ENCODE results near the gene SLIT1.

SLIT1 gene

GRCh38 chr10:97047083-97047736, 138.5 kb downstream of the SLIT1 start:
- Histone ChIP-seq H3K4me3 (ENCODE audit: low read depth in 1 of 5, low read length in 5 of 5) (no peak overlapping the region), H3K36me3 (ENCODE audit: control insufficient read depth in 5 of 5, insufficient read depth in 5 of 5, low read length in 5 of 5) (no peaks in the 10 kb centered on the region), H3K27ac (ENCODE audit: low read depth, low read length) (no peak overlapping the region), H3K4me1 (ENCODE audit: control insufficient read depth in 5 of 5, insufficient read depth in 5 of 5, low read length in 5 of 5) (no peaks in the 10 kb centered on the region), H3K9me3 (ENCODE audit: control insufficient read depth in 5 of 5, low read length in 5 of 5) (peaks cover 0 to 4% (median 0%) of the 10 kb centered on the region in 5 donors), H3K27me3 (ENCODE audit: control insufficient read depth in 5 of 5, insufficient read depth in 4 of 5, low read length in 5 of 5) (peaks cover 0 to 2% (median 0%) of the 10 kb centered on the region in 5 donors), H3K9ac (ENCODE audit: low read length in 5 of 5) (no peak overlapping the region)

GRCh38 chr10:97046456-97047082, 139.2 kb downstream of the SLIT1 start:
- Histone ChIP-seq H3K27ac (ENCODE audit: low read depth, low read length) (no peak overlapping the region), H3K36me3 (ENCODE audit: control insufficient read depth in 5 of 5, insufficient read depth in 5 of 5, low read length in 5 of 5) (no peaks in the 10 kb centered on the region), H3K4me3 (ENCODE audit: low read depth in 1 of 5, low read length in 5 of 5) (no peak overlapping the region), H3K9ac (ENCODE audit: low read length in 5 of 5) (no peak overlapping the region), H3K4me1 (ENCODE audit: control insufficient read depth in 5 of 5, insufficient read depth in 5 of 5, low read length in 5 of 5) (no peaks in the 10 kb centered on the region), H3K9me3 (ENCODE audit: control insufficient read depth in 5 of 5, low read length in 5 of 5) (peaks cover 0 to 4% (median 0%) of the 10 kb centered on the region in 5 donors), H3K27me3 (ENCODE audit: control insufficient read depth in 5 of 5, insufficient read depth in 4 of 5, low read length in 5 of 5) (peaks cover 0 to 2% (median 0%) of the 10 kb centered on the region in 5 donors)

GRCh38 chr10:97043563-97043855, 142.2 kb downstream of the SLIT1 start:
- Histone ChIP-seq H3K9me3 (ENCODE audit: control insufficient read depth in 5 of 5, low read length in 5 of 5) (peaks cover 0 to 4% (median 0%) of the 10 kb centered on the region in 5 donors), H3K27me3 (ENCODE audit: control insufficient read depth in 5 of 5, insufficient read depth in 4 of 5, low read length in 5 of 5) (peaks cover 0 to 2% (median 0%) of the 10 kb centered on the region in 5 donors), H3K27ac (ENCODE audit: low read depth, low read length) (no peak overlapping the region), H3K36me3 (ENCODE audit: control insufficient read depth in 5 of 5, insufficient read depth in 5 of 5, low read length in 5 of 5) (no peaks in the 10 kb centered on the region), H3K4me3 (ENCODE audit: low read depth in 1 of 5, low read length in 5 of 5) (no peak overlapping the region), H3K9ac (ENCODE audit: low read length in 5 of 5) (no peak overlapping the region), H3K4me1 (ENCODE audit: control insufficient read depth in 5 of 5, insufficient read depth in 5 of 5, low read length in 5 of 5) (no peaks in the 10 kb centered on the region)

- Histone ChIP-seq H3K27me3 (ENCODE audit: control insufficient read depth in 5 of 5, insufficient read depth in 4 of 5, low read length in 5 of 5) (peaks cover 0 to 2% (median 0%) of the 10 kb centered on the region in 5 donors), H3K36me3 (ENCODE audit: control insufficient read depth in 5 of 5, insufficient read depth in 5 of 5, low read length in 5 of 5) (no peaks in the 10 kb centered on the region), H3K9ac (ENCODE audit: low read length in 5 of 5) (no peak overlapping the region), H3K9me3 (ENCODE audit: control insufficient read depth in 5 of 5, low read length in 5 of 5) (peaks cover 0 to 4% (median 0%) of the 10 kb centered on the region in 5 donors), H3K27ac (ENCODE audit: low read depth, low read length) (no peak overlapping the region), H3K4me3 (ENCODE audit: low read depth in 1 of 5, low read length in 5 of 5) (no peak overlapping the region), H3K4me1 (ENCODE audit: control insufficient read depth in 5 of 5, insufficient read depth in 5 of 5, low read length in 5 of 5) (peaks cover 0 to 4% (median 3%) of the 10 kb centered on the region in 5 donors)
Measured at GRCh38 chr10:97042716-97043562, 142.8 kb downstream of the SLIT1 start.

GRCh38 chr10:97042081-97042480, 143.7 kb downstream of the SLIT1 start:
- no peak overlapping the region for H3K4me3 ChIP-seq (ENCODE audit: low read depth in 1 of 5, low read length in 5 of 5)
- H3K9me3 ChIP-seq (ENCODE audit: control insufficient read depth in 5 of 5, low read length in 5 of 5), result peaks cover 0 to 4% (median 0%) of the 10 kb centered on the region in 5 donors
- H3K36me3 ChIP-seq (ENCODE audit: control insufficient read depth in 5 of 5, insufficient read depth in 5 of 5, low read length in 5 of 5), result no peaks in the 10 kb centered on the region
- no peak overlapping the region for H3K27ac ChIP-seq (ENCODE audit: low read depth, low read length)
- no peak overlapping the region for H3K9ac ChIP-seq (ENCODE audit: low read length in 5 of 5)
- H3K27me3 ChIP-seq (ENCODE audit: control insufficient read depth in 5 of 5, insufficient read depth in 4 of 5, low read length in 5 of 5), result peaks cover 0 to 2% (median 0%) of the 10 kb centered on the region in 5 donors
- peaks cover 4 to 12% (median 12%) of the 10 kb centered on the region in 5 donors for H3K4me1 ChIP-seq (ENCODE audit: control insufficient read depth in 5 of 5, insufficient read depth in 5 of 5, low read length in 5 of 5)

- no peak overlapping the region for H3K4me3 ChIP-seq (ENCODE audit: low read depth in 1 of 5, low read length in 5 of 5)
- no peaks in the 10 kb centered on the region for H3K36me3 ChIP-seq (ENCODE audit: control insufficient read depth in 5 of 5, insufficient read depth in 5 of 5, low read length in 5 of 5)
- no peak overlapping the region for H3K27ac ChIP-seq (ENCODE audit: low read depth, low read length)
- H3K9me3 ChIP-seq (ENCODE audit: control insufficient read depth in 5 of 5, low read length in 5 of 5), result peaks cover 0 to 4% (median 0%) of the 10 kb centered on the region in 5 donors
- no peaks in the 10 kb centered on the region for H3K27me3 ChIP-seq (ENCODE audit: control insufficient read depth in 5 of 5, insufficient read depth in 4 of 5, low read length in 5 of 5)
- H3K4me1 ChIP-seq (ENCODE audit: control insufficient read depth in 5 of 5, insufficient read depth in 5 of 5, low read length in 5 of 5), result peaks cover 4 to 12% (median 12%) of the 10 kb centered on the region in 5 donors
- H3K9ac ChIP-seq (ENCODE audit: low read length in 5 of 5), result no peak overlapping the region
Measured at GRCh38 chr10:97040706-97041105, 145.1 kb downstream of the SLIT1 start.

GRCh38 chr10:97040248-97040584, 145.5 kb downstream of the SLIT1 start:
- H3K4me1 ChIP-seq (ENCODE audit: control insufficient read depth in 5 of 5, insufficient read depth in 5 of 5, low read length in 5 of 5), result peaks cover 4 to 12% (median 12%) of the 10 kb centered on the region in 5 donors
- no peak overlapping the region for H3K27ac ChIP-seq (ENCODE audit: low read depth, low read length)

GRCh38 chr10:97039538-97040247, 146.1 kb downstream of the SLIT1 start:
- Histone ChIP-seq H3K27me3 (ENCODE audit: control insufficient read depth in 5 of 5, insufficient read depth in 4 of 5, low read length in 5 of 5) (peaks cover 0 to 3% (median 0%) of the 10 kb centered on the region in 5 donors), H3K9me3 (ENCODE audit: control insufficient read depth in 5 of 5, low read length in 5 of 5) (peaks cover 0 to under 1% (median 0%) of the 10 kb centered on the region in 5 donors), H3K9ac (ENCODE audit: low read length in 5 of 5) (no peak overlapping the region), H3K4me3 (ENCODE audit: low read depth in 1 of 5, low read length in 5 of 5) (no peak overlapping the region), H3K4me1 (ENCODE audit: control insufficient read depth in 5 of 5, insufficient read depth in 5 of 5, low read length in 5 of 5) (peaks cover 4 to 12% (median 12%) of the 10 kb centered on the region in 5 donors), H3K36me3 (ENCODE audit: control insufficient read depth in 5 of 5, insufficient read depth in 5 of 5, low read length in 5 of 5) (no peaks in the 10 kb centered on the region), H3K27ac (ENCODE audit: low read depth, low read length) (no peak overlapping the region)

More at GRCh38 chr10:97040248-97040584, 145.5 kb downstream of the SLIT1 start:
- Histone ChIP-seq H3K9me3 (ENCODE audit: control insufficient read depth in 5 of 5, low read length in 5 of 5) (peaks cover 0 to 4% (median 0%) of the 10 kb centered on the region in 5 donors), H3K4me3 (ENCODE audit: low read depth in 1 of 5, low read length in 5 of 5) (no peak overlapping the region), H3K27me3 (ENCODE audit: control insufficient read depth in 5 of 5, insufficient read depth in 4 of 5, low read length in 5 of 5) (peaks cover 0 to 2% (median 0%) of the 10 kb centered on the region in 5 donors), H3K9ac (ENCODE audit: low read length in 5 of 5) (no peak overlapping the region), H3K36me3 (ENCODE audit: control insufficient read depth in 5 of 5, insufficient read depth in 5 of 5, low read length in 5 of 5) (no peaks in the 10 kb centered on the region)

- H3K9me3 ChIP-seq (ENCODE audit: control insufficient read depth in 5 of 5, low read length in 5 of 5), result no peaks in the 10 kb centered on the region
- H3K27me3 ChIP-seq (ENCODE audit: control insufficient read depth in 5 of 5, insufficient read depth in 4 of 5, low read length in 5 of 5), result peaks cover 0 to 3% (median 0%) of the 10 kb centered on the region in 5 donors
- peaks cover 4 to 12% (median 12%) of the 10 kb centered on the region in 5 donors for H3K4me1 ChIP-seq (ENCODE audit: control insufficient read depth in 5 of 5, insufficient read depth in 5 of 5, low read length in 5 of 5)
- H3K9ac ChIP-seq (ENCODE audit: low read length in 5 of 5), result no peak overlapping the region
- no peak overlapping the region for H3K27ac ChIP-seq (ENCODE audit: low read depth, low read length)
- no peak overlapping the region for H3K4me3 ChIP-seq (ENCODE audit: low read depth in 1 of 5, low read length in 5 of 5)
- no peaks in the 10 kb centered on the region for H3K36me3 ChIP-seq (ENCODE audit: control insufficient read depth in 5 of 5, insufficient read depth in 5 of 5, low read length in 5 of 5)
Measured at GRCh38 chr10:97038688-97039087, 147.1 kb downstream of the SLIT1 start.

Data from subcutaneous abdominal adipose tissue (tissue), 5 donors.